A549 (cell line): Measurements from ENCODE around the gene NDUFAF5.

Experiments
- MYC ChIP-seq: IDR thresholded peaks from 2 replicates; pipeline ENCODE4 v1.6.1; 2012; ENCODE audit warnings: mild to moderate bottlenecking, inconsistent platforms, low read length, improper control_type of control experiment, borderline replicate concordance
- POLR2AphosphoS2 ChIP-seq: conservative IDR thresholded peaks from 2 replicates; pipeline ENCODE4 v1.6.1; 2012; ENCODE audit warnings: low read length, improper control_type of control experiment, inconsistent platforms
- ZC3H11A ChIP-seq: fragments of 450-650 bp; IDR thresholded peaks from 2 replicates; pipeline ENCODE4 v1.6.1; 2014; ENCODE audit warnings: antibody characterized with exemption, mild to moderate bottlenecking
- TF ChIP-seq, protein P1 (sequence below): fragments of >200 bp; sonication (Bioruptor Twin); formaldehyde crosslinking; IDR thresholded peaks from 3 replicates; pipeline ENCODE4 v1.5.1; 2016
- TF ChIP-seq, protein P2 (sequence below): fragments of 250-450 bp; sonication (Bioruptor Pico); IDR thresholded peaks from 2 replicates; pipeline ENCODE4 v1.5.0; 2021; ENCODE audit warnings: mild to moderate bottlenecking, moderate library complexity, borderline replicate concordance

DNA sequence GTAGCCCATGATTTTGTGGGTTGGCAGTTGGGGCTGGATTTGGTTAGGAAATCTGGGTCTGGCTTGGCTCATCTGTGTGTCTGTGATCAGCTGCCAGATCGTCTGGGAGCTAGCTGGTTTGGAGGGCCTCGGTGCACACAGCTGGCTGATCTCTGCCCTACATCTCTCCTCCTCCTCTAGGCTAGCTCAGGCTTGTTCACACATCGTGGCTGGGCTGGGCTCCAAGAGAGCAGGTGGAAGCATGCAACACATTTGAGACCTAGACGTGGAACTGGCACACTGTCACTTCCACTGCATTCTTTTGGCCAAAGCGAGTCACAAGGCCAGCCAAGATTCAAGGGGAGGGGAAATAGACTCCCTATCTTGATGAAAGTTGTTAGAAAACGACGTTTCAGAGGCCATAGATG is 15.9 kb downstream of the NDUFAF5 start:
- TF ChIP-seq, protein P1, sequence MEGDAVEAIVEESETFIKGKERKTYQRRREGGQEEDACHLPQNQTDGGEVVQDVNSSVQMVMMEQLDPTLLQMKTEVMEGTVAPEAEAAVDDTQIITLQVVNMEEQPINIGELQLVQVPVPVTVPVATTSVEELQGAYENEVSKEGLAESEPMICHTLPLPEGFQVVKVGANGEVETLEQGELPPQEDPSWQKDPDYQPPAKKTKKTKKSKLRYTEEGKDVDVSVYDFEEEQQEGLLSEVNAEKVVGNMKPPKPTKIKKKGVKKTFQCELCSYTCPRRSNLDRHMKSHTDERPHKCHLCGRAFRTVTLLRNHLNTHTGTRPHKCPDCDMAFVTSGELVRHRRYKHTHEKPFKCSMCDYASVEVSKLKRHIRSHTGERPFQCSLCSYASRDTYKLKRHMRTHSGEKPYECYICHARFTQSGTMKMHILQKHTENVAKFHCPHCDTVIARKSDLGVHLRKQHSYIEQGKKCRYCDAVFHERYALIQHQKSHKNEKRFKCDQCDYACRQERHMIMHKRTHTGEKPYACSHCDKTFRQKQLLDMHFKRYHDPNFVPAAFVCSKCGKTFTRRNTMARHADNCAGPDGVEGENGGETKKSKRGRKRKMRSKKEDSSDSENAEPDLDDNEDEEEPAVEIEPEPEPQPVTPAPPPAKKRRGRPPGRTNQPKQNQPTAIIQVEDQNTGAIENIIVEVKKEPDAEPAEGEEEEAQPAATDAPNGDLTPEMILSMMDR: no peak
- TF ChIP-seq, protein P2, sequence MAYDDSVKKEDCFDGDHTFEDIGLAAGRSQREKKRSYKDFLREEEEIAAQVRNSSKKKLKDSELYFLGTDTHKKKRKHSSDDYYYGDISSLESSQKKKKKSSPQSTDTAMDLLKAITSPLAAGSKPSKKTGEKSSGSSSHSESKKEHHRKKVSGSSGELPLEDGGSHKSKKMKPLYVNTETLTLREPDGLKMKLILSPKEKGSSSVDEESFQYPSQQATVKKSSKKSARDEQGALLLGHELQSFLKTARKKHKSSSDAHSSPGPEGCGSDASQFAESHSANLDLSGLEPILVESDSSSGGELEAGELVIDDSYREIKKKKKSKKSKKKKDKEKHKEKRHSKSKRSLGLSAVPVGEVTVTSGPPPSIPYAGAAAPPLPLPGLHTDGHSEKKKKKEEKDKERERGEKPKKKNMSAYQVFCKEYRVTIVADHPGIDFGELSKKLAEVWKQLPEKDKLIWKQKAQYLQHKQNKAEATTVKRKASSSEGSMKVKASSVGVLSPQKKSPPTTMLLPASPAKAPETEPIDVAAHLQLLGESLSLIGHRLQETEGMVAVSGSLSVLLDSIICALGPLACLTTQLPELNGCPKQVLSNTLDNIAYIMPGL (CRISPR knock-in tag): no peak
- TF ChIP-seq ZC3H11A (no peak), POLR2AphosphoS2 (no peak), MYC (no peak)
